ENCODE data around the gene ATP5F1D.
A peak's percentile ranks its signal among the peaks of the same experiment; 100 is the strongest.

ATP5F1D gene

DNA sequence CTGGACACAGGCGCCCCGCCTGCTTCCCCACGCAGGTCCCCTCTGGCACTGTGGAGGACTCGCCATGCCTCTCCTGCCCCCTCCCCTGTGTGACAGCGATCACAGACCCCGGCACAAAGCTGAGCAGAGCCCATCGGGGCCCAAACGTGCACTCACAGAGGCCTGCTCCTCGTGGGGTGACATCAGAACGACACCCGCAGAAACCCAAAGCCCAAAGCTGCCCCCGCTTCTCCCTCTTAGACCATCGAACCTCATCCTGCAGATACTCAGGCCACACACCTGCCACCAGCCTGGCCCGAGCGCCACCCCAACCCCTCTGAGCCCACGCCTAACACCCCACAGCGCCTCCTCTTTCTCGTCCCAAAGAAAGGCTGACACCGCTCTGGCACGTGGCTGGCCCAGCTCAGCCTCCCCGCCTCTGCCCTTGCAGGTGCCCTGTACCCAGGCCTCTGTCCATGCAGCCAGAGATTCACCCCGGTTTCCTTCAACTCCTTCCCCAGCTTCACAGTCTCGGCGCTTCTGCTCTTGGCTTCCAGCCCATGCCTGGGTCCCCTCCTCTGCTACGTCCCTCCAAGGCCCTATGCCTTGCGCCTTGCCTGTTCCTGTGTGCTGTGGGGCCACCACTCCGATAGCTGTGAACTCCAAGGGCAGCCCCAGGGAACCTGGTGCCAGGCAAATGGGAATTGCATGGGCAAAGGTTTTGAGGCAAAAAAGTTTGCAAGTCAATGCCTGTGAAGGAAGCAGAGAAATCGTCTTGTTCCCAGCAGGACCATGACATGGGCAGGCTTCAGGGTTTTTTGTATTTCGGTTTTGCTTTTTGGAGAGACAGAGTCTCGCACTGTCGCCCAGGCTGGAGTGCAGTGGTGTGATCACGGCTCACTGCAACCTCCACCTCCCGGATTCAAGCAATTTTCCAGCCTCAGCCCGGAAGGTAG is 2.9 kb upstream of the ATP5F1D start:
- Histone ChIP-seq H3K27ac (replicated peaks) (no peak overlapping the region), H3K4me3 (replicated peaks; ENCODE audit: insufficient read depth, low read length) (peak overlapping the region; percentile 51; the same call in 1 of the 2 replicates), H3K27me3 (ENCODE audit: insufficient read depth, poor library complexity, severe bottlenecking) (peaks cover 21% of the 10 kb centered on the region)
- DNase-seq (ENCODE audit: low read depth in 1 of 2, low spot score in 1 of 2): no peak
- TF ChIP-seq POLR2AphosphoS5 (IDR thresholded peaks at IDR 0.05; ENCODE audit: low read depth): no peak
- TF ChIP-seq, protein P1, sequence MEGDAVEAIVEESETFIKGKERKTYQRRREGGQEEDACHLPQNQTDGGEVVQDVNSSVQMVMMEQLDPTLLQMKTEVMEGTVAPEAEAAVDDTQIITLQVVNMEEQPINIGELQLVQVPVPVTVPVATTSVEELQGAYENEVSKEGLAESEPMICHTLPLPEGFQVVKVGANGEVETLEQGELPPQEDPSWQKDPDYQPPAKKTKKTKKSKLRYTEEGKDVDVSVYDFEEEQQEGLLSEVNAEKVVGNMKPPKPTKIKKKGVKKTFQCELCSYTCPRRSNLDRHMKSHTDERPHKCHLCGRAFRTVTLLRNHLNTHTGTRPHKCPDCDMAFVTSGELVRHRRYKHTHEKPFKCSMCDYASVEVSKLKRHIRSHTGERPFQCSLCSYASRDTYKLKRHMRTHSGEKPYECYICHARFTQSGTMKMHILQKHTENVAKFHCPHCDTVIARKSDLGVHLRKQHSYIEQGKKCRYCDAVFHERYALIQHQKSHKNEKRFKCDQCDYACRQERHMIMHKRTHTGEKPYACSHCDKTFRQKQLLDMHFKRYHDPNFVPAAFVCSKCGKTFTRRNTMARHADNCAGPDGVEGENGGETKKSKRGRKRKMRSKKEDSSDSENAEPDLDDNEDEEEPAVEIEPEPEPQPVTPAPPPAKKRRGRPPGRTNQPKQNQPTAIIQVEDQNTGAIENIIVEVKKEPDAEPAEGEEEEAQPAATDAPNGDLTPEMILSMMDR (IDR thresholded peaks at IDR 0.05; ENCODE audit: insufficient read depth, low read length): no peak
- TF ChIP-seq GABPA (IDR thresholded peaks at IDR 0.05; ENCODE audit: low read depth): no peak
- TF ChIP-seq SPI1 (IDR thresholded peaks at IDR 0.05; ENCODE audit: borderline replicate concordance, low read depth): no peak
- TF ChIP-seq, protein P2, sequence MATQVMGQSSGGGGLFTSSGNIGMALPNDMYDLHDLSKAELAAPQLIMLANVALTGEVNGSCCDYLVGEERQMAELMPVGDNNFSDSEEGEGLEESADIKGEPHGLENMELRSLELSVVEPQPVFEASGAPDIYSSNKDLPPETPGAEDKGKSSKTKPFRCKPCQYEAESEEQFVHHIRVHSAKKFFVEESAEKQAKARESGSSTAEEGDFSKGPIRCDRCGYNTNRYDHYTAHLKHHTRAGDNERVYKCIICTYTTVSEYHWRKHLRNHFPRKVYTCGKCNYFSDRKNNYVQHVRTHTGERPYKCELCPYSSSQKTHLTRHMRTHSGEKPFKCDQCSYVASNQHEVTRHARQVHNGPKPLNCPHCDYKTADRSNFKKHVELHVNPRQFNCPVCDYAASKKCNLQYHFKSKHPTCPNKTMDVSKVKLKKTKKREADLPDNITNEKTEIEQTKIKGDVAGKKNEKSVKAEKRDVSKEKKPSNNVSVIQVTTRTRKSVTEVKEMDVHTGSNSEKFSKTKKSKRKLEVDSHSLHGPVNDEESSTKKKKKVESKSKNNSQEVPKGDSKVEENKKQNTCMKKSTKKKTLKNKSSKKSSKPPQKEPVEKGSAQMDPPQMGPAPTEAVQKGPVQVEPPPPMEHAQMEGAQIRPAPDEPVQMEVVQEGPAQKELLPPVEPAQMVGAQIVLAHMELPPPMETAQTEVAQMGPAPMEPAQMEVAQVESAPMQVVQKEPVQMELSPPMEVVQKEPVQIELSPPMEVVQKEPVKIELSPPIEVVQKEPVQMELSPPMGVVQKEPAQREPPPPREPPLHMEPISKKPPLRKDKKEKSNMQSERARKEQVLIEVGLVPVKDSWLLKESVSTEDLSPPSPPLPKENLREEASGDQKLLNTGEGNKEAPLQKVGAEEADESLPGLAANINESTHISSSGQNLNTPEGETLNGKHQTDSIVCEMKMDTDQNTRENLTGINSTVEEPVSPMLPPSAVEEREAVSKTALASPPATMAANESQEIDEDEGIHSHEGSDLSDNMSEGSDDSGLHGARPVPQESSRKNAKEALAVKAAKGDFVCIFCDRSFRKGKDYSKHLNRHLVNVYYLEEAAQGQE (IDR thresholded peaks at IDR 0.05; ENCODE audit: insufficient replicate concordance, low read depth): no peak

- Histone ChIP-seq H3K27ac (replicated peaks) (no peak overlapping the region), H3K27me3 (ENCODE audit: insufficient read depth, poor library complexity, severe bottlenecking) (peaks cover 21% of the 10 kb centered on the region), H3K4me3 (replicated peaks; ENCODE audit: insufficient read depth, low read length) (no peak overlapping the region)
- DNase-seq (ENCODE audit: low read depth in 1 of 2, low spot score in 1 of 2): no peak
- no peak for TF ChIP-seq GABPA (IDR thresholded peaks at IDR 0.05; ENCODE audit: low read depth)
- TF ChIP-seq, protein P1 (IDR thresholded peaks at IDR 0.05; ENCODE audit: insufficient read depth, low read length): no peak
- no peak for TF ChIP-seq POLR2AphosphoS5 (IDR thresholded peaks at IDR 0.05; ENCODE audit: low read depth)
Measured at GRCh38 chr19:1239420-1239795, 2.1 kb upstream of the ATP5F1D start.

DNA sequence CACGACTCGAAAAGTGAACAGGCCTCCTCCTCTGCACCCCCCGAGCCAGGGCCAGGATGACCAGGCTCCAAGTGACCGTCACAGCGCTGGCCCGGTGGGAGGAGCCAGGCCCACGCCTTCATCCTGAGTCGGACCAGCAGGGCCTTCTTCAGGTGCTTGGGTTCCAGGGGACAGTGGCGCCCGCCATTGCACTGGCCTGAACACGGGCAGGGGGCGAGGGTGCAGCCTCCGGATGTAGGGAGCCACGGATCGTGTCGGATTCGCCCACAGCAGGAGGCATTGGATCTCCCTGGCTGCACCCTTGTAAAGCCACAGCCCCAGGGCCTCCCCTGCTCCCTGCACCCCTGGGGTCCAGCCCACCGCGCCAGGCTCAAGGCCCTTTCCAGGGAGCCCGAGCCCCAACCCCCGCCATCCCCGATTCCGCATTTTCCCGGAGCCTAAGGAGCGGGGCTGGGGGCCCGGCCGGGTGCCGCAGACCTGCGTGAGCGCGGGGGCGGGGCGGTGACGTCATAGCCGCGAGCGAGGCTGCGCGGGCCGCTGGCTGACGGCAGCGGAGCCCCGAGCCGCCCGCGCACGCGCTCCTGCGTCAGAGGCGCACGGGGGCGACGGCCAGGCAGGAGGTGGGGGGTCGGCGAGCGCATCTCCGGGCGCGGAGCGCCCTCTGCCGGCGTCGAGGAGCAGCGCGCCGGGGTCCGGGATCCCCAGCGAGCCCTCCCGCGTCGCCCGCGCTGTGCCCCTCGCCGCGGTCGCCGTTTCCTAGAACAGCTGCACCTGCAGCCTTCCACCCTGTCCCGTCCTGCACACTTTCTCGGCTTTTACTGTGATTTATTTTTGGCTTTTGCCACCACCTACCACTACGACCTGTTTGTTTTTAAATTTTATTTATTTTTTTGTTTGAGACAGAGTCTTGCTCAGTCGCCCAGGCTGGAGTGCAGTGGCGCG is 1.5 kb upstream of the ATP5F1D start:
- H3K27ac ChIP-seq (replicated peaks): no peak overlapping the region
- TF ChIP-seq SPI1 (IDR thresholded peaks at IDR 0.05; ENCODE audit: borderline replicate concordance, low read depth): no peak
- TF ChIP-seq, protein P1 (IDR thresholded peaks at IDR 0.05; ENCODE audit: insufficient read depth, low read length): peak; percentile 66
- TF ChIP-seq POLR2AphosphoS5 (IDR thresholded peaks at IDR 0.05; ENCODE audit: low read depth): no peak
- peak overlapping the region; percentile 29 for H3K4me3 ChIP-seq (replicated peaks; ENCODE audit: insufficient read depth, low read length)
- peak; percentile 80 to 84 for DNase-seq (ENCODE audit: low read depth in 1 of 2, low spot score in 1 of 2)
- H3K27me3 ChIP-seq (ENCODE audit: insufficient read depth, poor library complexity, severe bottlenecking): peaks cover 21% of the 10 kb centered on the region

DNA sequence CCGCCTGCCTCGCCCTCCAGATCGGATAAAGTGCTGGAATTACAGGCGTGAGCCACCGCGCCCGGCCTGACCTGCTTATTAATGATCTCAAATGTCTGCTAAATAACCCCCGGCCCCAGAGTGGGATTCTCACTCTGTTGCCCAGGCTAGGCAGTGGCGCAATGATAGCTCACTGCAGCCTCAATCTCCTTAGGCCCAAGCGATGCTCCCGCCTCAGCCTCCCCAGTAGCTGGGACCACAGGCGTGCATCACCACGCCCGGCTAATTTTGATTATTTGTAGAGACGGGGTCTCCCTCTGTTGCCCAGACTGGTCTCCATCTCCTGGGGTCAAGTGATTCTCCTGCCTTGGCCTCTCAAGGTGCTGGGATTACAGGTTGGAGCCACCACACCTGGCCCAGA is 626 bp upstream of the ATP5F1D start:
- Histone ChIP-seq H3K27ac (replicated peaks) (no peak overlapping the region), H3K4me3 (replicated peaks; ENCODE audit: insufficient read depth, low read length) (no peak overlapping the region; the same call in 1 of the 2 replicates), H3K27me3 (ENCODE audit: insufficient read depth, poor library complexity, severe bottlenecking) (peaks cover 15% of the 10 kb centered on the region)
- TF ChIP-seq POLR2AphosphoS5 (IDR thresholded peaks at IDR 0.05; ENCODE audit: low read depth) (no peak), SPI1 (IDR thresholded peaks at IDR 0.05; ENCODE audit: borderline replicate concordance, low read depth) (no peak), GABPA (IDR thresholded peaks at IDR 0.05; ENCODE audit: low read depth) (no peak)
- TF ChIP-seq, protein P1 (IDR thresholded peaks at IDR 0.05; ENCODE audit: insufficient read depth, low read length): no peak
- DNase-seq (ENCODE audit: low read depth in 1 of 2, low spot score in 1 of 2): no peak

Data from HL-60 (cell line).